Spleen (tissue), 11 donors: ENCODE data around the gene HOXC6. TPM values are rescaled to one million over a fixed set of nuclear protein-coding genes. Genes with fewer than 3 reads are reported as not detected.

Experiments used
- DNase-seq: peaks from one replicate; pipeline ENCODE4 v3.0.0-alpha.2; 2020
- H3K27ac ChIP-seq, 8 donors: fragments of 200-600 bp; sonication (generic) in 7 of 8; 1 replicate in 4 of 8; 2 replicates in 4 of 8; pipeline versions ENCODE4 v1.5.0 to v1.8.0; 2016 to 2021; ENCODE audit warnings: inconsistent platforms in 4 of 8, mild to moderate bottlenecking in 4 of 8, moderate library complexity in 1 of 8
- H3K27me3 ChIP-seq, 7 donors: fragments of 200-600 bp; sonication (generic) in 6 of 7; replicated peaks in 1 of 7; 1 replicate in 4 of 7; 2 replicates in 3 of 7; pipeline versions ENCODE4 v1.5.0 to v1.8.0; 2016 to 2021; ENCODE audit warnings: inconsistent platforms in 3 of 7, mild to moderate bottlenecking in 1 of 7
- H3K36me3 ChIP-seq, 6 donors: fragments of 200-600 bp; sonication (generic) in 5 of 6; 1 replicate in 4 of 6; 2 replicates in 2 of 6; pipeline versions ENCODE4 v1.5.0 to v1.8.0; 2016 to 2021; ENCODE audit warnings: inconsistent platforms in 2 of 6
- H3K4me1 ChIP-seq, 6 donors: fragments of 200-600 bp; sonication (generic) in 5 of 6; 1 replicate in 3 of 6; 2 replicates in 3 of 6; pipeline versions ENCODE4 v1.5.0 to v1.8.0; 2016 to 2021; ENCODE audit warnings: inconsistent platforms in 3 of 6
- H3K4me3 ChIP-seq, 8 donors: fragments of 200-600 bp; sonication (generic) in 7 of 8; 1 replicate in 4 of 8; 2 replicates in 4 of 8; pipeline versions ENCODE4 v1.5.0 to v1.8.0; 2016 to 2021; ENCODE audit warnings: inconsistent platforms in 4 of 8, mild to moderate bottlenecking in 4 of 8, moderate library complexity in 2 of 8
- H3K9me3 ChIP-seq, 8 donors: fragments of 200-600 bp; sonication (generic) in 7 of 8; 1 replicate in 4 of 8; 2 replicates in 4 of 8; pipeline versions ENCODE4 v1.5.0 to v1.8.0; 2016 to 2021; ENCODE audit warnings: inconsistent platforms in 4 of 8
- CTCF ChIP-seq, 11 experiments: fragments of 200-600 bp in 7 of 11; fragments of 450-650 bp in 4 of 11; sonication (generic) in 4 of 11; IDR thresholded peaks in 8 of 11; conservative IDR thresholded peaks in 3 of 11; 1 replicate in 7 of 11; 2 replicates in 4 of 11; pipeline versions ENCODE4 v1.4.0 to v1.8.0; 2016 to 2021; ENCODE audit warnings: antibody characterized with exemption in 11 of 11, inconsistent platforms in 4 of 11, mild to moderate bottlenecking in 1 of 11
- POLR2A ChIP-seq, 3 donors: fragments of 450-650 bp; IDR thresholded peaks; one replicate each; pipeline ENCODE4 v1.5.1; 2017; ENCODE audit warnings: antibody characterized with exemption in 3 of 3, mild to moderate bottlenecking in 1 of 3
- POLR2AphosphoS5 ChIP-seq, 3 donors: sonication (generic); formaldehyde crosslinking; IDR thresholded peaks; one replicate each; pipeline ENCODE4 v1.5.1; 2017; ENCODE audit warnings: antibody characterized with exemption in 3 of 3
- WGBS, 5 donors: extraction: QIAGEN DNeasy Blood & Tissue Kit in 3 of 5; methylation state at CpG; one replicate each; pipeline versions ENCODE4 v1.1.5 to v1.1.7; 2013 to 2018; 5-methylcytosine and 5-hydroxymethylcytosine counted together
- intact Hi-C: fragments of 100-400 bp; cut with DNase I; formaldehyde crosslinking; loops from one replicate; pipeline ENCODE4 v1.15.0; 2023; ENCODE audit warnings: low total_unique reads
- polyA plus RNA-seq, 3 donors: library from polyadenylated mRNA; stranded (reverse); fragments of 200-250 nt; gene quantifications; one replicate each; pipeline ENCODE4 v1.2.1, GENCODE V29; 2013
- total RNA-seq, 7 donors: library from RNA; depleted of rRNA in 3 of 7; stranded (reverse); fragments of >200 nt in 3 of 7; fragmentation: NEBNext Ultra II Directional in 4 of 7; extraction: Animal tissue kit (Norgen Biotek cat#: 25700) in 4 of 7; gene quantifications; one replicate each; pipeline versions ENCODE4 v1.1.0 to v1.2.1, GENCODE V29; 2016 to 2021
- donor health status: healthy with polysubstance abuse.
- donor health status: DM: no; HTN: no; CAD: no; lungs with moderate emphysema.
- donor health status: DM: no; HTN: no; CAD: no.
- donor health status: Bipolar disorder and iron deficiency.
- donor health status: healthy.
- donor health status: DM: no; HTN: no; CAD: no.
- donor health status: DM: yes; HTN: yes; CAD: no.

The HOXC6 gene
- total and polyA plus RNA-seq, 10 donors, result 0.11 to 0.52 (median 0.24) TPM; not detected in 4

- no peak for TF ChIP-seq CTCF (IDR thresholded peaks at IDR 0.05 in 8 of 11, conservative IDR thresholded peaks at IDR 0.05 in 3 of 11)
- no peak for TF ChIP-seq POLR2AphosphoS5 (IDR thresholded peaks at IDR 0.05)
- TF ChIP-seq POLR2A (IDR thresholded peaks at IDR 0.05), result no peak
- Histone ChIP-seq H3K27ac (no peak overlapping the region), H3K9me3 (no peaks in the 10 kb centered on the region), H3K36me3 (no peaks in the 10 kb centered on the region), H3K4me3 (no peak overlapping the region), H3K4me1 (peaks cover 19 to 56% (median 47%) of the 10 kb centered on the region in 6 donors), H3K27me3 (peaks cover 24 to 100% (median 100%) of the 10 kb centered on the region in 7 donors)
- intact Hi-C loops, result no loop called here
- 10 to 15% (median 14%) methylated on average over 13 of the region's 13 CpGs for WGBS, 5 donors
- no peak for DNase-seq
These were observed 29.4 kb upstream of the HOXC6 start for GRCh38 chr12:53998900-53999236.

DNA sequence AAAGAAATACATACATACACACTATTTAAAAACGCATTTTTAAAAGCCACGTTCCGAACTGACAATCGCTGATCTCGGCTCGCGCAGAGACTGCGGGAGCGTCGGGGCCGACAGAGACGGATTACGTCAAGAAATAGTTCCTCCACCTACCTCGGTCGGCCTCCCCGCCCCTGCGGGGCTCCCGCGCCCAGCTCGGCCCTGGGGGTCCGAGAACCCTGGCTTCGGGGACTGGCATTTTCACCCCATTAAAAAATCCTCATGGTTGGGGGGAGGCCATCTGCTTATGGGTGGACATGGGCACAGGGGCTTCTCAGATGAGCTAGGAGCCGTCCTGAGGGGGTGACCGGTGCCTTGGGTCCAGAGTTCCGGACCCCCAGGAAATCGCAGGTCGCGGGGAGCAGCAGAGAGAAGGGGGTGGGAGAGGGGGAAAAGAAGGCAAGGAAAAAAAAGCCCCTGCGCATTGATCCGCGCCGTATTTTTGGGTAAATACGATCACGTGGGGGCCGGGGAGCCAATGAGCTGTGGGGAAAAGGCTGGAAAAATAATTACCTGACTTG lies 28.6 kb upstream of the HOXC6 start:
- intact Hi-C loops, result loop anchor here (5.0 kb wide), 1 partner anchor 203 kb away; no protein-coding TSS in a partner anchor
- whole genome bisulfite sequencing, 5 donors, result 4 to 7% (median 4%) methylated on average over 35 of the region's 35 CpGs
- TF ChIP-seq POLR2A (IDR thresholded peaks at IDR 0.05) (no peak), POLR2AphosphoS5 (IDR thresholded peaks at IDR 0.05) (no peak), CTCF (IDR thresholded peaks at IDR 0.05 in 8 of 11, conservative IDR thresholded peaks at IDR 0.05 in 3 of 11) (no peak)
- no peaks in the 10 kb centered on the region for H3K36me3 ChIP-seq
- no peaks in the 10 kb centered on the region for H3K9me3 ChIP-seq
- no peak for DNase-seq
- H3K4me1 ChIP-seq, result peaks cover 18 to 48% (median 39%) of the 10 kb centered on the region in 6 donors
- peak overlapping the region in 2 of 8 donors; percentile 25 to 53 for H3K4me3 ChIP-seq
- peaks cover 18 to 100% (median 100%) of the 10 kb centered on the region in 7 donors for H3K27me3 ChIP-seq
- no peak overlapping the region for H3K27ac ChIP-seq

DNA sequence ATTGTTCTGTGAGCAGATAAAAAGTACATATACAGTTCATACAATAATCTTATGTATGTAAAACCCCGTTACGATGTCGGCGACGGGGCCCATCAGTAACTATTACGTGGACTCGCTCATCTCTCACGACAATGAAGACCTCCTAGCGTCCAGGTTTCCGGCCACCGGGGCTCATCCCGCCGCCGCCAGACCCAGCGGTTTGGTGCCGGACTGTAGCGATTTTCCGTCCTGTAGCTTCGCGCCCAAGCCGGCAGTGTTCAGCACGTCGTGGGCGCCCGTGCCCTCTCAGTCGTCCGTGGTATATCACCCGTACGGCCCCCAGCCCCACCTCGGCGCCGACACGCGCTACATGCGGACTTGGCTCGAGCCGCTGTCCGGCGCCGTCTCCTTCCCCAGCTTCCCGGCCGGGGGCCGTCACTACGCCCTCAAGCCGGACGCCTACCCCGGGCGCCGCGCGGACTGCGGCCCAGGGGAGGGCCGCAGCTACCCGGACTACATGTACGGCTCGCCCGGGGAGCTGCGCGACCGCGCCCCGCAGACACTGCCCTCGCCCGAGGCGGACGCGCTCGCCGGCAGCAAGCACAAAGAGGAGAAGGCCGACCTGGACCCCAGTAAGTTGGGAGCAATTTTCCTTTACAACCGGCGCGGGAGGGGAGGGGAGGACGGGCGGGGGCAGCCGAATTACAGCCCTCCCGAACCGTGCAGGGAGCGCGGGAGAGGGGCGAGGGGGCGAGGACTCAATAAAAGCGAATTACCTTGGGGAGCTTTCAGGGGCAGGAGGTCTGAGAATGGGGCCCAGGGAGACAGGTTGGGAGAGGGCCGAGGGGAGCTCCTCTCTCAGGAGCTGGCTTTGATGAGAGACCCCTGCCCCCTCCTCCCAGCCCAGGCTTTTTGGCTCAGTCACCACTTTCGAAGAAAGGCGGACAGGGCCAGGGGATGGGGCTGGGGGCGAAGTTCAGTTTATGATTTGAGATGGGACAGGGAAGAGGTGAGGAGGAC lies 27.8 kb upstream of the HOXC6 start, which contains the start of gene HOXC9:
Gene HOXC9 (plus strand): TSS at position 46 of the 999 bp plus-strand sequence. CDS start 28 bp downstream, at position 74.
- intact Hi-C loops, result loop anchor here (5.0 kb wide), 1 partner anchor 202 kb away; no protein-coding TSS in a partner anchor
- 5 to 8% (median 6%) methylated on average over 40 to 87 of the region's 87 CpGs for WGBS, 5 donors
- Histone ChIP-seq H3K4me3 (peak within 1 kb of the TSS in 5 of 8 donors; percentile 13 to 53 (median 15)), H3K9me3 (no peaks in the 10 kb centered on the region), H3K27me3 (peaks cover 16 to 100% (median 100%) of the 10 kb centered on the region in 7 donors), H3K36me3 (no peaks in the 10 kb centered on the region), H3K4me1 (peaks cover 10 to 48% (median 31%) of the 10 kb centered on the region in 6 donors), H3K27ac (no peak within 1 kb of the TSS)
- no peak for TF ChIP-seq CTCF (IDR thresholded peaks at IDR 0.05 in 8 of 11, conservative IDR thresholded peaks at IDR 0.05 in 3 of 11)
- TF ChIP-seq POLR2AphosphoS5 (IDR thresholded peaks at IDR 0.05), result no peak
- TF ChIP-seq POLR2A (IDR thresholded peaks at IDR 0.05), result no peak
- no peak for DNase-seq
